G401 (cell line): ENCODE data around the gene PITPNM3. TPM values are rescaled to one million over a fixed set of nuclear protein-coding genes. Genes with fewer than 3 reads are reported as not detected.

Source experiments
- DNase-seq: peaks from one replicate; pipeline ENCODE4 v3.0.0-alpha.2; 2015; ENCODE audit warnings: low spot score
- in situ Hi-C: cut with HindIII; loops from 2 replicates; pipeline ENCODE4 v1.10.0; 2016; ENCODE audit warnings: low sequenced_read_pairs, mixed read lengths
- total RNA-seq: library from RNA; depleted of rRNA; stranded (reverse); fragments of >200 nt; shearing (Covaris generic); gene quantifications from 2 replicates; pipeline ENCODE4 v1.2.3, GENCODE V29; 2014

The PITPNM3 gene
- total RNA-seq, 1 experiment from 2014 or later = 0.92 TPM

- no peak for DNase-seq
- in situ Hi-C loops = no loop called here
Measured at GRCh38 chr17:6508016-6508415, 48.3 kb downstream of the PITPNM3 start.

GRCh38 chr17:6507535-6507934 lies 48.8 kb downstream of the PITPNM3 start:
- no peak for DNase-seq
- in situ Hi-C loops = no loop called here

DNA sequence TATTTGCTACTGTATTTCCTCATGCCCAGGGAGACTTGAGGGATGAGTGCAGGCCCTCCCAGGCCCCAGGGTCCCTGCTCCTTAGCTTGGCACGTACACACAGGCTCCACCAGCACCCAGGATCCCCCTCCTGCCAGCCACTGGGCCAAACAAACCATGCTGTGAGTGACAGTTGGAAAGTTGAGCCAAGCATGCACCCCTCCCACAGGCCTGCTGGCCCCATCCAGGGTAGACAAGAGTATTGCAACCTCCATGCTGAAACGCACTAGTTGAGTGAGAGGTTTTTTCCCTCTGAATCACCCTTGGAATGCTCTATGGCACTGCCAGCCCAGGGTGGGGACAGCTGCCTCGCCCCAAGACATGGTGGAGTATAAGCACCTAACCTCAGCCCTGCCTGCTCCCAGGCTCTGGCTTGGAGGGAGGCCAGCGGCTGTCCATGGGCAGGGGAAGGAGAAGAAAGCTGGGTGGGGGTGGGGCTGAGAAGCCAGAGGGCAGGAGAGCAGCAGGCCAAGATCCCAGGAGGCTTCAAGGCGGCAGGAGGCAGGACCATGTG lies 49.6 kb downstream of the PITPNM3 start:
- no peak for DNase-seq
- in situ Hi-C loops = no loop called here

GRCh38 chr17:6505425-6506142 lies 50.8 kb downstream of the PITPNM3 start:
- in situ Hi-C loops = no loop called here
- DNase-seq = no peak

DNA sequence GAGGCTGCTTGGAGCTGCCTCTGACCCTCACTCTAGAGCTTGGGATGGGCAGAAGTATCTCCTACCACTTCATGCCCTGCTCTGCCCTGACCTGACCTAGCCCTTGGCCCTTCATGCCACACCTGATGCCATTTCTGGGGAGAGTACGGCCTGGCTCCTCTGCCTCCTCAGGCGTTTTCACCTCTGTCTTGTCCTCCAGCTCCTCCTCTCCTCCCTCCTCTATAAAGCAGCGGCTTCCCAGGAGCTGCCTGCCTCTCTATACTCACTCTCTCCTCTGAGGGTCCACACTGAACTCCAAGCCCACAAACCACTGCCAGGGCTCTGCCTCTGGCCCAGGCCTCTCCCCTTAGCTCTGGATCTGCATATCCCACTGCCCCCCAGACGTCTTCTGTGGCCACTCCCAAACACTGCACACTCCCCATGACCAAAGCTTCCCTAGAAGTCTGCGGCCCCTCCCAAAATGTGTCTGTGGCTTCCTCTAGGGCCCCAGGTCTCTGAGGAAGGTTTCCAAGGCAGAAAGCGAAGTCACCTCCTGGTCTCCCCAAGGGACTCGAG lies 52.6 kb downstream of the PITPNM3 start:
- no peak for DNase-seq
- in situ Hi-C loops = no loop called here

GRCh38 chr17:6502871-6503509 lies 53.4 kb downstream of the PITPNM3 start:
- in situ Hi-C loops = no loop called here
- no peak for DNase-seq

DNA sequence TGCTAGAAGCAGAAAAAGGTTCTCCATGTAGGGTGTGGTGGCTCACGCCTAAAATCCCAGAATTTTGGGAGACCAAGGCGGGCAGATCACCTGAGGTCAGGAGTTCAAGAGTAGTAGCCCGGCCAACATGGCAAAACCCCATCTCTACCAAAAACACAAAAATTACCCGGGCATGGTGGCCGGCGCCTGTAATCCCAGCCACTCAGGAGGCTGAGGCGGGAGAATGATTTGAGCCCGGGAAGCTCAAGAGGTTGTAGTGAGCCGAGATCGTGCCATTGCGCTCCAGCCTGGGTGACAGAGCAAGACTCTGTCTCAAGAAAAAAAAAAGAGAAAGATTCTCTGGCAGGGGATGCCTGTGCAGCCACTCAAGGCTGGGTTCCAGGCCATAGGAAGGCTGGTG lies 54.2 kb downstream of the PITPNM3 start:
- in situ Hi-C loops = no loop called here
- no peak for DNase-seq

GRCh38 chr17:6501359-6501758 lies 55.0 kb downstream of the PITPNM3 start:
- no peak for DNase-seq
- in situ Hi-C loops = no loop called here

GRCh38 chr17:6498901-6499540 lies 57.3 kb downstream of the PITPNM3 start:
- in situ Hi-C loops = no loop called here
- peak; percentile 81 for DNase-seq

DNA sequence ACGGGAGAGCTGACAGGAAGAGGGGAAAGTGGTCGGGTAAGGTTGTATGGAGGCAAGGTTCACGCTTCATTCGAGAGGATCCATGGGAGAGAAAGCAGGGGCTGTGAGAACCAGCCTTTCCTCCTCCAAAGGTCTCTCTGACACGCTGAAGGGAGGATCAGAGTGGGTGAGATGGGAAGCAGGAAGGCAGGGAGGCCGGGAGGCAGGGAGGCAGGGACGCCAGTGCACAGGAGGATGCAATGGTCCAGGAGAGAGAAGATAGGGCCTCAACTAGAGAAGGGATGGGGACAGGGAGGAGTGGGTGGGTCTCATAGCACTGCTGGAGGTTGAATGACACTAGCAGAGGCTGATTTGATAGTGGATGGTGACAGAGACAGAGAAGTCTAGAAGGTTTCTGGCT lies 58.0 kb downstream of the PITPNM3 start:
- no peak for DNase-seq
- in situ Hi-C loops = no loop called here

GRCh38 chr17:6497496-6498221 lies 58.7 kb downstream of the PITPNM3 start:
- in situ Hi-C loops = no loop called here
- no peak for DNase-seq

DNA sequence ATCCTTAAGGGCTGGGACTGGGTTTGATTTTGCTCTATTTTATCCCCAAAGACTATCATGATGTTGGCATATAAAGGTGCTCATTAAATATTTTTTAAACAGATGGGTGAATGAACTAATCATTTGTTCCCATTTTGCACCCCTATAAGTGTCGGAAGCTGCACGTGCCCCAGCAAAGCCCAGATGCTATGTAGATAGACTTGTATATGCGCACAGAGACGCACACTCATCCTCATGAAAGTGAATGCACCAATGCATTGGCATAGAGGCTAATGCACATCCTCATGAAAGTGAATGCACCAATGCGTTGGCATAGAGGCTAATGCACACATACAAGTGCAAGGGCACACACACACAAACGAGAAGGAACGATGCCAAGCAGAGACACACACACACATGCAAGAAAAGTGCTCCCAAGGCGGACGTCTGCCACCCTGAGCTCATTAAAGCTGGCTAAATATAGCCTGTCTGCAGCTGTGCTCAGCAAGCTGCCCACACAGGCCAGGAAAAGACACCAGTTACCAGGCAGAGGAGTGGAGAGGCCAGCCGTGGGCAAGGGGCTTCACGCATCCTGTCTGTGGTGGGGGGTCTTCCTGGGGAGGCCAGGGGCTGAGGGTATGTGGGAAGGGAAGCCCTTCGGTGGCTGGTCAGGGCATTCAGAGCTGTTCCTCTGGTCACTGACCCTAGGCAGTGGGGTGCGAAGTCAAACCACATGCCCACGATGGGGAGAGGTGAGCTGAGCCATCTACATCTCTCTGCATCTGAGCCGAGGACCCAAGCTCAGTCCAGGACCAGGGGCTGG lies 59.5 kb downstream of the PITPNM3 start:
- in situ Hi-C loops = no loop called here

GRCh38 chr17:6496116-6496481 lies 60.3 kb downstream of the PITPNM3 start:
- in situ Hi-C loops = no loop called here
- DNase-seq = no peak

More for the DNA sequence above, 59.5 kb downstream of the PITPNM3 start:
- no peak for DNase-seq

DNA sequence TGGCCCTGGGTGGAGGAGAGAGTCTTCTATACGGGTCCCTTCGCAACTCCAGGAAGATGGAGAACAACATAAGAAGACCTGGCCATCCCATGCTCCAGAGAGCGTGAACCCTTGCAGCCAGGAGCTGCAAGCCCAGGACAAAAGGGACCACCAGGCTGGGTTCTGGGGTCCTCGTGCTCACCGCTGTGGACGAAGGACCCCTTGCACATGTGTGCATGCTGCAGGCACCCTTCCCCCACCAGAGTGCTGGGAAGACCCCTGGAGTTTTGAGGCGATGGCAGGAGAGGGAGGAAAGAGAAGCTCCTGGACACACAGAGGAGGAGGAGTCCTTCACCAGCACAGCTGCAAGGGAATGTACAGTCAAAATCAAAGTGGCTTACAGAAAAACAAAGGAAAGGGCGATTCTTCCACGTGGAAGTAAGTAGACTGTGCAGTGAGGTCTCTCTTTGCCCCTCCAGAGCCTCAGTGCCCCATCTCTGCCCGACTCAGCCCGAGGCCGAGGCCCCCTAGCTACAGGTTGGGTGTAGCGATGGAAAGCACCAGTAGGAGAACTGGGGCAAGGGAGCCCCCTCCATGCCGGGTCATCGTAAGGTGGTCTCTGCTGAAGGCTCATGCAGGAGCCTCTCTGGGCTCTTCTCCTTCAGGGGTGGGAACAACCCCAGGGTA lies 60.8 kb downstream of the PITPNM3 start:
- in situ Hi-C loops = no loop called here
- no peak for DNase-seq

GRCh38 chr17:6494239-6494941 lies 62.0 kb downstream of the PITPNM3 start:
- no peak for DNase-seq

DNA sequence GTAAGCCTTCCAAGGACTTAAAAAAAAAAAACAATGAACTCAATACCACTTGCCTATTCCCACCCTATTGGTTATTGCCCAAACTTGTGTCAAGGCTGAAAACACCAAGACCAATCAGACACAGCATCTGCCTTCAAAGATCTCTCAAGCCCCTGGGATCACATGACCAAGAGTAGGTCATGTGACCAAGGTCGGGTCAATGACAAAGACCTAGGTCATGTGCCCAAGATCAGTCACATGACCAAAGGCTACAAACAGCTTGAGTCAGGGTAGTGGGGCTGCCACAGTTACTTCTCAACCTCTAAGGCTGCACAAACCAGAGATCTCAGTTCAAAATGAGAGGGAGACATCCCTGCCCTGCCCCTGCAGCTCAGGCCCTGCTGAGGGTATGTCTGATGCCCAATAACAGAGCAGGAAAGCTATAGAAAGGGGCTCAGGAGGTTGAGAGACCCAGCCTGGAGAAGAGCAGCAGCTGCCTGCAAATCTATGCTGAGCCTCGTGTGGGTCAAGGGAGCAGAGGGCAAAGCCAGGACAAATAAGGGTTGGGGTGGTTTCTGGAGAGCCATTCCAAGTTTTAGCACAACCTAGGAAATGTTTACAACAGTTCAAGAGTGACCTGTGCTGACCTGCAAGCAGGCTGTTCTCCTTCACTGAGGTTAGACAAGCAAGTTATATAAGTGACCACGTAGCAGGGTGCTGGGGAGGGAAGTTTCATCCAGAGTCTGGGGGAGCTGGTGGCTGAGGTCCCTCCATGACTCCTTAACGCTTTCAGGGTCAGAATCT lies 63.3 kb downstream of the PITPNM3 start:
- in situ Hi-C loops = no loop called here
- DNase-seq = no peak

More at GRCh38 chr17:6494239-6494941, 62.0 kb downstream of the PITPNM3 start:
- in situ Hi-C loops = no loop called here
